NCI-H446 treated with DMSO at 0.1 percent for 48 hours (cell line): ENCODE data around the gene UTP20.

Source experiments
- DNase-seq: peaks from one replicate; lab custom pipeline; 2025; lab: John Stamatoyannopoulos, UW

UTP20 gene

DNA sequence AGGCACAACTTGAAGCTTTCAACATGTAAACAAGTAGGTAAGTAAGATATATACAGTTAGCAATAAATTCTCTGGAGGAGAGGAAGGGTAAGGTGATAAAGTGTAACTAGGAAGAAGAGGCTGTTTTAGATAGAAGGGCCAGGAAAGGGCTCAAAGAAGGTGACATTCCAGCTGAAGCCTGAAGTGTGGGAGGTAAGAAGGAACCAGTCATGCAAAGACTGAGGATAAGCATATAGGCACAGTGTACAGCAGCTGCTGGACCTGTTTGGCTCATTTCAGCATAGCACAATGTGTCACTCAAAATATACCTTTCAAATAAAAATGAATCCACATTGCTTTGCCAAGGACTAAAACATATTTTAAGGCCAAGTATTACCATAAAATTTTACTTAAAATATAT is 156.2 kb downstream of the UTP20 start:
- no peak for DNase-seq
